SK-N-MC (cell line): ENCODE data around the gene TNFAIP2.

Source experiments
- EZH2 ChIP-seq: fragments of 200-600 bp; sonication (generic); IDR thresholded peaks from one replicate; pipeline ENCODE4 v1.6.1; 2017; ENCODE audit warnings: antibody characterized with exemption
- FOXP2 ChIP-seq: optimal IDR thresholded peaks from 2 replicates; pipeline ENCODE3; 2011; ENCODE audit warnings: mild to moderate bottlenecking, moderate library complexity; ENCODE audit not compliant: insufficient read depth; ENCODE audit errors: extremely low read length, control extremely low read depth
- POLR2AphosphoS5 ChIP-seq: IDR thresholded peaks from 2 replicates; pipeline ENCODE4 v1.6.1; 2012; ENCODE audit warnings: mild to moderate bottlenecking, low read depth, low read length, borderline replicate concordance

- TF ChIP-seq POLR2AphosphoS5 (no peak), EZH2 (no peak), FOXP2 (no peak)
Measured at GRCh38 chr14:103102689-103103260, 20.5 kb upstream of the TNFAIP2 start.
